Transverse colon (tissue), 4 donors: Measurements from ENCODE around the gene MTMR6. TPM values are rescaled to one million over a fixed set of nuclear protein-coding genes. Genes with fewer than 3 reads are reported as not detected.

Source experiments
- DNase-seq: peaks from one replicate; pipeline ENCODE4 v3.0.0-alpha.2; 2019
- H3K27ac ChIP-seq, 4 donors: fragments of 200-600 bp; sonication (generic); 2 replicates each; pipeline ENCODE4 v1.5.1; 2016 to 2018; ENCODE audit warnings: inconsistent platforms in 4 of 4
- H3K27me3 ChIP-seq: fragments of 200-600 bp; sonication (generic); 2 replicates; pipeline ENCODE4 v1.5.1; 2017; ENCODE audit warnings: inconsistent platforms
- H3K36me3 ChIP-seq, 4 donors: fragments of 200-600 bp; sonication (generic); 2 replicates each; pipeline ENCODE4 v1.5.1; 2017 to 2019; ENCODE audit warnings: inconsistent platforms in 4 of 4
- H3K4me1 ChIP-seq, 4 donors: fragments of 200-600 bp; sonication (generic); 2 replicates each; pipeline ENCODE4 v1.5.1; 2017 to 2020; ENCODE audit warnings: inconsistent platforms in 4 of 4
- H3K4me3 ChIP-seq, 4 donors: fragments of 200-600 bp; sonication (generic); 1 replicate in 1 of 4; 2 replicates in 3 of 4; pipeline versions ENCODE4 v1.5.1 to v1.6.1; 2017 to 2019; ENCODE audit warnings: inconsistent platforms in 4 of 4
- H3K9me3 ChIP-seq, 2 donors: fragments of 200-600 bp; sonication (generic); 2 replicates each; pipeline ENCODE4 v1.5.1; 2017 to 2019; ENCODE audit warnings: inconsistent platforms in 2 of 2
- EP300 ChIP-seq: sonication (generic); formaldehyde crosslinking; IDR thresholded peaks from one replicate; pipeline ENCODE4 v1.6.1; 2017; ENCODE audit warnings: antibody characterized with exemption, low read depth
- POLR2A ChIP-seq: fragments of 450-650 bp; IDR thresholded peaks from one replicate; pipeline ENCODE4 v1.6.1; 2016; ENCODE audit warnings: antibody characterized with exemption, mild to moderate bottlenecking, moderate library complexity
- POLR2AphosphoS5 ChIP-seq, 3 donors: sonication (generic); formaldehyde crosslinking; IDR thresholded peaks; one replicate each; pipeline ENCODE4 v1.6.1; 2016; ENCODE audit warnings: antibody characterized with exemption in 3 of 3
- WGBS, 2 donors: methylation state at CpG; one replicate each; pipeline ENCODE4 v1.1.5; 2018; ENCODE audit warnings: low coverage in 1 of 2; 5-methylcytosine and 5-hydroxymethylcytosine counted together
- in situ Hi-C, 4 donors: fragments of 200-750 bp; cut with MboI; loops; one replicate each; pipeline versions ENCODE4 v1.15.0 to v1.15.1; 2017; ENCODE audit warnings: low sequenced_read_pairs in 3 of 4, low pct_ligation_motif_present in 1 of 4, low pct_unique_long_range_greater_than_20kb in 1 of 4
- intact Hi-C: fragments of 100-400 bp; cut with DNase I; formaldehyde crosslinking; loops from one replicate; pipeline ENCODE4 v1.15.1; 2023; ENCODE audit warnings: low total_unique reads
- total RNA-seq, 4 donors: library from RNA; depleted of rRNA; stranded (reverse); fragments of >200 nt; gene quantifications; one replicate each; pipeline ENCODE4 v1.1.0, GENCODE V29; 2016
- TF ChIP-seq, protein P1 (sequence below), 5 experiments: fragments of 200-600 bp in 3 of 5; fragments of 450-650 bp in 2 of 5; sonication (generic) in 3 of 5; IDR thresholded peaks; 1 replicate in 2 of 5; 2 replicates in 3 of 5; pipeline ENCODE4 v1.5.1; 2016 to 2017; ENCODE audit warnings: antibody characterized with exemption in 5 of 5, inconsistent platforms in 3 of 5, mild to moderate bottlenecking in 2 of 5, moderate library complexity in 1 of 5

MTMR6 gene
- total RNA-seq, 4 donors from 2014 or later, result 6.4 to 16.4 (median 11.9) TPM

DNA sequence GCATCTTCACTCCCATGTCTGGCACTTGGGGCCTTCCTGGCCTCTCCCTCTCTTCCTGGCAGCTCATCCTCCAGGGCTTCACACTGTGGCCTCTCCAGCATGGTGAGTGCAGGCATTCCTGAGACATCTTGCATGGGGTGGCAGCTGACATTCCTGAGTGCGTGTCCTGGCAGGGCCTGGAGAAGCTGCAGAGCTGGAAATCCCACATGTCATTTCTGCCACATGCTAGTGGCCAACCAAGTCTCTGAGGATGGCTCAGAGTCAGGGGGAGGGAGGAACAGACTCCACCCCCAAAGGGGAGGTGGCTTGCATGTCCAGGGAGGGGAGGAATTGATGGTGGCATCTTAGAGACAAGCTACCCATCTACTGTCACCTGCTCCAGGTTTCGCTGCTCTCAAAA is 73.6 kb downstream of the MTMR6 start:
- Histone ChIP-seq H3K9me3 (no peaks in the 10 kb centered on the region), H3K4me3 (no peak overlapping the region), H3K27ac (no peak overlapping the region), H3K36me3 (no peaks in the 10 kb centered on the region), H3K4me1 (no peaks in the 10 kb centered on the region), H3K27me3 (no peaks in the 10 kb centered on the region)
- DNase-seq, result no peak
- intact Hi-C loops (no loop called here), in situ Hi-C loops (no loop called here)
- TF ChIP-seq, protein P1, sequence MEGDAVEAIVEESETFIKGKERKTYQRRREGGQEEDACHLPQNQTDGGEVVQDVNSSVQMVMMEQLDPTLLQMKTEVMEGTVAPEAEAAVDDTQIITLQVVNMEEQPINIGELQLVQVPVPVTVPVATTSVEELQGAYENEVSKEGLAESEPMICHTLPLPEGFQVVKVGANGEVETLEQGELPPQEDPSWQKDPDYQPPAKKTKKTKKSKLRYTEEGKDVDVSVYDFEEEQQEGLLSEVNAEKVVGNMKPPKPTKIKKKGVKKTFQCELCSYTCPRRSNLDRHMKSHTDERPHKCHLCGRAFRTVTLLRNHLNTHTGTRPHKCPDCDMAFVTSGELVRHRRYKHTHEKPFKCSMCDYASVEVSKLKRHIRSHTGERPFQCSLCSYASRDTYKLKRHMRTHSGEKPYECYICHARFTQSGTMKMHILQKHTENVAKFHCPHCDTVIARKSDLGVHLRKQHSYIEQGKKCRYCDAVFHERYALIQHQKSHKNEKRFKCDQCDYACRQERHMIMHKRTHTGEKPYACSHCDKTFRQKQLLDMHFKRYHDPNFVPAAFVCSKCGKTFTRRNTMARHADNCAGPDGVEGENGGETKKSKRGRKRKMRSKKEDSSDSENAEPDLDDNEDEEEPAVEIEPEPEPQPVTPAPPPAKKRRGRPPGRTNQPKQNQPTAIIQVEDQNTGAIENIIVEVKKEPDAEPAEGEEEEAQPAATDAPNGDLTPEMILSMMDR (IDR thresholded peaks at IDR 0.05), result no peak
- TF ChIP-seq EP300 (no peak), POLR2AphosphoS5 (IDR thresholded peaks at IDR 0.05) (no peak), POLR2A (no peak)
- 100% methylated on average over 1 to 2 of the region's 2 CpGs for WGBS, 2 donors

DNA sequence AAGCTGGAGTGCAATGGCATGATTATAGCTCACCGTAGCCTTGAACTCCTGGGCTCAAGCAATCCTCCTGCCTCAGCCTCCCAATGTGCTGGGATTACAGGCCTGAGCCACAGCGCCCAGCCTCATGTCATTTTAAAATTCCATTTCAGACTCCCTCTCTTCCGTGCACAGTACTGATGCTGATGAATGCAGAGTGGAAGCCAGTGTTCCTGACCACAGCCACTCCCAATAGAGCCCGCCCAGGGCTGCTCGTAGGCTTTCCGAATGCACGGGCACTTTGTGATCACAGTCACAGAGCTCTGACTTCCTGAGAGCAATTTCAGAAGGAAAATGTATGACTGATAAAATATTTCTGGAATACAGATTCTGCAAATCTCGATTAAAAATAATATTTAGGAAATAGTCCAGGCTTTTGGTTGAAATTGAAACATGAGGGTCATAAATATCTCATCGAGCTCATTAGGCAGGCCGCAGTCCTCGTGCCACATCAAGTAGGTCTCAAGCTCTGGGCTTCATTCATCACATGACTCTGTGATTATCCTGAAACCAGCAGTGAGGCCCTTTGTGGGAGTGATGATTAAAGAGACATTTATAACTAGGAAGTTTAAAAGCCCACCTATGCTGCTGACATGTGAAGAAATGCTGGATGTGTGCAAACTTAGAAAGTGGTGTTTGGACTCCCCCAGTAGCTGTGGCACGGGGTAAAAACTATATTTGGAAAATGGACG is 76.3 kb downstream of the MTMR6 start:
- H3K27me3 ChIP-seq, result no peaks in the 10 kb centered on the region
- no peak for DNase-seq
- no peak for TF ChIP-seq EP300
- TF ChIP-seq POLR2A, result no peak
- TF ChIP-seq, protein P1 (IDR thresholded peaks at IDR 0.05), result no peak
- no peak for TF ChIP-seq POLR2AphosphoS5 (IDR thresholded peaks at IDR 0.05)
- in situ Hi-C loops, result no loop called here
- no peaks in the 10 kb centered on the region for H3K36me3 ChIP-seq
- intact Hi-C loops, result no loop called here
- H3K4me1 ChIP-seq, result no peaks in the 10 kb centered on the region
- WGBS, 2 donors, result 75 to 80% methylated on average over 10 to 13 of the region's 13 CpGs
- no peaks in the 10 kb centered on the region for H3K9me3 ChIP-seq
- no peak overlapping the region for H3K4me3 ChIP-seq
- no peak overlapping the region for H3K27ac ChIP-seq

DNA sequence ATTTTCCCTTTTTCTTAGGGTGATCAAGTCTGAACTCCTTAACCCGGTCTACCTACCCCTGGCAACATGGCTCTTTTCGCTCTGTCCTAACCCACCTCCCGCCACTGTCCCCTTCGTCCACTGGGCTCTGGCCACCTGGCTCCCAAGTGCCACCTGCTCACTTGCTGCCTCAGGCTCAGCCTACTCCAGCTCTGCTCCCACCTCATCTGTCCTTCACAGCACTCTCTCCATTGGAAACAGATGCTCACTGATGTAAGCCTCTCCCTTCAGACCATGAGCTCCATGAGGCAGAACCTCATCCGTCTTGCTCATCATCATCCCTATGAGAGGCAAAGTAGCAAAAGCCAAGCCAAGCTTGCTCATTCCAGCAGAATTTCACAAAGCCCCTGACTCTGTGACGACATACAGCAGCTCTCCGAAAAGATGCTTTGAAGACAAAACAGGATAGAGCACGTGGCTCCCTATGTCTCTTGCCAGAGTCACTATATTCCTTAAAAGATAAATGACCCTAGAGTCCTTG is 79.9 kb downstream of the MTMR6 start:
- WGBS, 2 donors, result 84 to 100% methylated on average over 2 to 8 of the region's 8 CpGs
- no peaks in the 10 kb centered on the region for H3K9me3 ChIP-seq
- H3K4me3 ChIP-seq, result no peak overlapping the region
- in situ Hi-C loops (no loop called here), intact Hi-C loops (no loop called here)
- no peaks in the 10 kb centered on the region for H3K36me3 ChIP-seq
- no peak for DNase-seq
- TF ChIP-seq EP300, result no peak
- TF ChIP-seq POLR2A, result no peak
- H3K4me1 ChIP-seq, result no peaks in the 10 kb centered on the region
- no peaks in the 10 kb centered on the region for H3K27me3 ChIP-seq
- no peak overlapping the region for H3K27ac ChIP-seq

DNA sequence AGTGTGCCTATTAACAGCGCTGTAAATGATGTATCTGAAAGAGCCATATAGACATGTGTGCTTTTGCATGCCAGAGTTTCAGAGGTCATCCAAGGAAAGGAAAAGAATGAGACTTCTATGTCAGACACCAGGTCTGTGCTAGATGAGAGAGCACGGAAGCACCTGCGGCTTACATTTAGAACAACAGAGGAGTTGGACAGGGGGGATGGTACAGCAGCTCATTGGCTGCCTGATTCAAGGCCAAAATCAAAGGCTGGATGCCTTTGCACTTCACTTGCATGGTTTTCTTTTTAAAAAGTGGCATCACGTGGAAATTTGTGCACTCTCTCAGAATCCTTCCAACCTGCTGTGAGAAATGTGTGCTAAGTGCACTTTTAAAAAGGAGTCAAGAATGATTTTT is 82.4 kb downstream of the MTMR6 start:
- no peak for DNase-seq
- Histone ChIP-seq H3K36me3 (no peaks in the 10 kb centered on the region), H3K27me3 (no peaks in the 10 kb centered on the region), H3K4me1 (no peaks in the 10 kb centered on the region), H3K4me3 (no peak overlapping the region), H3K27ac (no peak overlapping the region), H3K9me3 (no peaks in the 10 kb centered on the region)
- intact Hi-C loops (no loop called here), in situ Hi-C loops (no loop called here)
- TF ChIP-seq EP300, result no peak
- TF ChIP-seq, protein P1 (IDR thresholded peaks at IDR 0.05), result no peak
- no peak for TF ChIP-seq POLR2AphosphoS5 (IDR thresholded peaks at IDR 0.05)
- TF ChIP-seq POLR2A, result no peak
- 73 to 80% methylated on average over 4 of the region's 4 CpGs for WGBS, 2 donors
